Testis (tissue), 3 donors: ENCODE measurements around the gene DGLUCY. TPM values are rescaled to one million over a fixed set of nuclear protein-coding genes. Genes with fewer than 3 reads are reported as not detected.

Experiments
- DNase-seq: peaks from one replicate; pipeline ENCODE4 v3.0.0-alpha.2; 2019
- H3K27ac ChIP-seq, 2 donors: fragments of 200-600 bp; sonication (generic); one replicate each; pipeline ENCODE4 v1.5.1; 2019
- H3K27me3 ChIP-seq: fragments of 200-600 bp; sonication (generic); one replicate; pipeline ENCODE4 v1.5.1; 2019
- H3K36me3 ChIP-seq: fragments of 200-600 bp; sonication (generic); one replicate; pipeline ENCODE4 v1.5.1; 2017; ENCODE audit warnings: low read depth; ENCODE audit errors: missing control alignments
- H3K4me1 ChIP-seq: fragments of 200-600 bp; sonication (generic); one replicate; pipeline ENCODE4 v1.5.1; 2019
- H3K4me3 ChIP-seq, 2 donors: fragments of 200-600 bp; sonication (generic); one replicate each; pipeline ENCODE4 v1.5.1; 2017 to 2019
- H3K9me3 ChIP-seq: fragments of 200-600 bp; sonication (generic); one replicate; pipeline ENCODE4 v1.5.1; 2017
- POLR2A ChIP-seq: fragments of 450-650 bp; IDR thresholded peaks from one replicate; pipeline ENCODE4 v1.6.1; 2017; ENCODE audit warnings: antibody characterized with exemption, mild to moderate bottlenecking, moderate library complexity
- WGBS, 2 donors: methylation state at CpG; one replicate each; pipeline ENCODE4 v1.1.5; 2018; 5-methylcytosine and 5-hydroxymethylcytosine counted together
- intact Hi-C: fragments of 100-400 bp; cut with DNase I; formaldehyde crosslinking; loops from one replicate; pipeline ENCODE4 v1.15.1; 2023; ENCODE audit warnings: low total_unique reads
- polyA plus RNA-seq: library from polyadenylated mRNA; stranded (reverse); fragments of 350-450 nt; fragmentation: Illumina TruSeq; extraction: RNeasy Lipid Tissue Mini Kit (QIAGEN cat#74804); gene quantifications from one replicate; pipeline ENCODE4 v1.2.3, GENCODE V29; 2014; ENCODE audit warnings: low read depth, low replicate concordance; ENCODE audit not compliant: insufficient read depth
- total RNA-seq, 2 donors: library from RNA; depleted of rRNA; stranded (reverse); fragments of >200 nt; gene quantifications; one replicate each; pipeline ENCODE4 v1.2.3, GENCODE V29; 2016
- TF ChIP-seq, protein P1 (sequence below), 3 experiments: fragments of 450-650 bp in 2 of 3; fragments of 200-600 bp in 1 of 3; sonication (generic) in 1 of 3; IDR thresholded peaks; one replicate each; pipeline ENCODE4 v1.5.1; 2016 to 2019; ENCODE audit warnings: antibody characterized with exemption in 3 of 3, mild to moderate bottlenecking in 2 of 3, moderate library complexity in 1 of 3

The DGLUCY gene
- total and polyA plus RNA-seq, 3 donors from 2014 or later = 77.5 to 161 (median 145) TPM

DNA sequence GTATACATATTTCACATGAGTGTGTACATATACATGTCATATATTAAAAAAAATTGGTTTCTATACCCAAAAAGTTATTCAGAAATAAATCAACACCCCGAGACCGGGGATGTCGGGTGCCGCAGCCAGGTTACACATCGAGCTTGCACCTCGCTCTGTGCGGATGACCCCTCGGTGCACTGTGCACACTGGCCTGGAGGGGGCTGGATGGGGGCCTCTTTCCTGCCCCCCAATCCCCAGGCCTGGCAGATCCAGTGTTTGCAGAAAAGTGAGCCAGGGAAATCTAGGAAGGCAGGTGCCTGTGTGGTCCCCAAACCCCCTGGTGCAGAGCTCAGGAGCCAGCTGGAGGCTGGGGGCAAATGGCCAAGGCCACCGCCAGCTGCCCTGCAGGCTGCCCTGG is 157.8 kb downstream of the DGLUCY start:
- 73 to 89% methylated on average over 9 of the region's 9 CpGs for WGBS, 2 donors
- DNase-seq = no peak
- TF ChIP-seq, protein P1, sequence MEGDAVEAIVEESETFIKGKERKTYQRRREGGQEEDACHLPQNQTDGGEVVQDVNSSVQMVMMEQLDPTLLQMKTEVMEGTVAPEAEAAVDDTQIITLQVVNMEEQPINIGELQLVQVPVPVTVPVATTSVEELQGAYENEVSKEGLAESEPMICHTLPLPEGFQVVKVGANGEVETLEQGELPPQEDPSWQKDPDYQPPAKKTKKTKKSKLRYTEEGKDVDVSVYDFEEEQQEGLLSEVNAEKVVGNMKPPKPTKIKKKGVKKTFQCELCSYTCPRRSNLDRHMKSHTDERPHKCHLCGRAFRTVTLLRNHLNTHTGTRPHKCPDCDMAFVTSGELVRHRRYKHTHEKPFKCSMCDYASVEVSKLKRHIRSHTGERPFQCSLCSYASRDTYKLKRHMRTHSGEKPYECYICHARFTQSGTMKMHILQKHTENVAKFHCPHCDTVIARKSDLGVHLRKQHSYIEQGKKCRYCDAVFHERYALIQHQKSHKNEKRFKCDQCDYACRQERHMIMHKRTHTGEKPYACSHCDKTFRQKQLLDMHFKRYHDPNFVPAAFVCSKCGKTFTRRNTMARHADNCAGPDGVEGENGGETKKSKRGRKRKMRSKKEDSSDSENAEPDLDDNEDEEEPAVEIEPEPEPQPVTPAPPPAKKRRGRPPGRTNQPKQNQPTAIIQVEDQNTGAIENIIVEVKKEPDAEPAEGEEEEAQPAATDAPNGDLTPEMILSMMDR (IDR thresholded peaks at IDR 0.05) = no peak
- no peak for TF ChIP-seq POLR2A

GRCh38 chr14:91272341-91273272 is 158.7 kb downstream of the DGLUCY start:
- no peak for DNase-seq
- no peak for TF ChIP-seq POLR2A
- TF ChIP-seq, protein P1 (IDR thresholded peaks at IDR 0.05) = no peak
- Histone ChIP-seq H3K36me3 (no peaks in the 10 kb centered on the region), H3K4me1 (peaks cover 31% of the 10 kb centered on the region), H3K4me3 (no peak overlapping the region), H3K27me3 (no peaks in the 10 kb centered on the region), H3K9me3 (no peaks in the 10 kb centered on the region), H3K27ac (peak overlapping the region in 1 of 2 donors; percentile 33)
- intact Hi-C loops = no loop called here
- WGBS, 2 donors = 70 to 73% methylated on average over 21 to 39 of the region's 43 CpGs

More for the DNA sequence above, 157.8 kb downstream of the DGLUCY start:
- Histone ChIP-seq H3K36me3 (no peaks in the 10 kb centered on the region), H3K27ac (peak overlapping the region in 1 of 2 donors; percentile 39), H3K4me1 (peaks cover 22% of the 10 kb centered on the region), H3K4me3 (no peak overlapping the region), H3K9me3 (no peaks in the 10 kb centered on the region), H3K27me3 (no peaks in the 10 kb centered on the region)
- intact Hi-C loops = no loop called here

DNA sequence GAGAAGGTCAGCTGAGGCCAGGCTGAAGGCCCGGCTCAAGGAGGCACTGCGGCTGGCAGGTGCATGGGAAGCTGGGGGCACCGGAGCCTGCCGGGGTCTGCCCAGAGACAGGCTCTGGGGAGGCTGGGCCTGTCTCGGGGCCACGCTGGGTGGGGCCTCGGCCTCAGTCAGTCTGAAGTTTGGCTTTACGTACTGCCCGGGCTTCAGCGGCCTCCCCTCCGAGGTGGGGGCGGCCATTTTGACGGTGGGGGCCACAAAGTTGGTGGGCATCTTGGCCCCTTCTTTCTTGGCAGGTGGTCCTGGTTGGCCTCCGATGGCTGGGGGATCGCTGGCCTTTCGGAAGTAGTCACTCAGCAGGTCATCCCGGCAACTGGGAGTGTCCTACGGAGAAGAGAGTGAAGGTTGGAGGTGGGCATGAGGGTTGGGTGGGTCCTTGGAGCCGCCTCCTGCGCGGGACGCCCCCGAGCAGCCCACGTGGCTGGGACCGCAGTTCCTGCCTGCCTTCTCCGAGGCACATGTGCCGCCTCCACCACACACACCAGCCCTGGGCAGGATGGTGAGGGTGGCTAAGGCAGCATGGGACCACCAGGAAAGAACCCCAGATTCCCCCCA is 159.5 kb downstream of the DGLUCY start:
- no peak for TF ChIP-seq POLR2A
- TF ChIP-seq, protein P1 (IDR thresholded peaks at IDR 0.05) = no peak
- WGBS, 2 donors = 97% methylated on average over 14 to 27 of the region's 27 CpGs
- H3K27me3 ChIP-seq = no peaks in the 10 kb centered on the region
- H3K4me3 ChIP-seq = no peak overlapping the region
- H3K27ac ChIP-seq = no peak overlapping the region
- no peak for DNase-seq
- no peaks in the 10 kb centered on the region for H3K9me3 ChIP-seq
- H3K36me3 ChIP-seq = no peaks in the 10 kb centered on the region
- intact Hi-C loops = no loop called here
- H3K4me1 ChIP-seq = peaks cover 37% of the 10 kb centered on the region

DNA sequence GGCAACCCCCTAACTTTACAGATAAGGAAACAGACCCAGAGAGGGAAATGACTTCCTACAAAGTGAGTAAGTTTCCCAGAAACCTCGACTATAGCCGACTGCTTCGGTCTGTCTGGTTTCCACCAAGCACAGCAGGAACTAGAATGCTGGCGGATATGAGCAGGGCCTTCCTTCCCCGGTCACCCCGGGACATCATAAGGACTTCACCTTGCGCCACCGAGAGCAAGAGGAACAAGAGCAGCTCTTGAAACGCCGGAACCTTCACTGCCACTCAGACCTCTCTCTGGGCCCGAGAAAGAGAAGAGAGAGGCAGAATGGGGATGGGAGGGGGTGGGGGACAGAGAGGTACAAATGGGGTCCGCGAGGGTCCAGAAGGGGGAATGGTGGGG is 160.0 kb downstream of the DGLUCY start:
- DNase-seq = no peak
- no peak overlapping the region for H3K4me3 ChIP-seq
- no peaks in the 10 kb centered on the region for H3K27me3 ChIP-seq
- 92 to 93% methylated on average over 10 to 13 of the region's 13 CpGs for WGBS, 2 donors
- intact Hi-C loops = no loop called here
- H3K9me3 ChIP-seq = no peaks in the 10 kb centered on the region
- TF ChIP-seq, protein P1 (IDR thresholded peaks at IDR 0.05) = no peak
- TF ChIP-seq POLR2A = no peak
- H3K27ac ChIP-seq = no peak overlapping the region
- H3K4me1 ChIP-seq = peaks cover 38% of the 10 kb centered on the region
- H3K36me3 ChIP-seq = no peaks in the 10 kb centered on the region
